Sigmoid colon (tissue), 7 donors: ENCODE data around the gene ALDOA. TPM values are rescaled to one million over a fixed set of nuclear protein-coding genes. Genes with fewer than 3 reads are reported as not detected.

Experiments used
- DNase-seq: peaks from one replicate; pipeline ENCODE4 v3.0.0-alpha.2; 2019
- H3K27ac ChIP-seq, 4 donors: fragments of 200-600 bp; sonication (generic); one replicate each; pipeline ENCODE4 v1.5.1; 2016 to 2019; ENCODE audit warnings: mild to moderate bottlenecking in 1 of 4
- H3K27me3 ChIP-seq, 3 donors: fragments of 200-600 bp; sonication (generic); one replicate each; pipeline ENCODE4 v1.5.1; 2019; ENCODE audit warnings: mild to moderate bottlenecking in 1 of 3
- H3K36me3 ChIP-seq, 4 donors: fragments of 200-600 bp; sonication (generic); one replicate each; pipeline ENCODE4 v1.5.1; 2016 to 2019
- H3K4me1 ChIP-seq, 4 donors: fragments of 200-600 bp; sonication (generic); one replicate each; pipeline ENCODE4 v1.5.1; 2017 to 2019
- H3K4me3 ChIP-seq, 4 donors: fragments of 200-600 bp; sonication (generic); one replicate each; pipeline ENCODE4 v1.5.1; 2017 to 2019; ENCODE audit warnings: mild to moderate bottlenecking in 2 of 4, moderate library complexity in 1 of 4
- H3K9me3 ChIP-seq, 4 donors: fragments of 200-600 bp in 3 of 4; sonication (generic) in 3 of 4; one replicate each; pipeline versions ENCODE4 v1.5.1 to v1.6.1; 2013 to 2019
- EP300 ChIP-seq, 4 donors: sonication (generic); formaldehyde crosslinking; IDR thresholded peaks; one replicate each; pipeline ENCODE4 v1.6.1; 2017; ENCODE audit warnings: antibody characterized with exemption in 4 of 4
- POLR2A ChIP-seq, 2 donors: fragments of 450-650 bp; IDR thresholded peaks; one replicate each; pipeline ENCODE4 v1.6.1; 2016; ENCODE audit warnings: antibody characterized with exemption in 2 of 2, mild to moderate bottlenecking in 2 of 2, moderate library complexity in 2 of 2
- POLR2AphosphoS5 ChIP-seq, 4 donors: sonication (generic); formaldehyde crosslinking; IDR thresholded peaks; one replicate each; pipeline ENCODE4 v1.6.1; 2017; ENCODE audit warnings: antibody characterized with exemption in 4 of 4
- WGBS, 2 donors: extraction: QIAGEN DNeasy Blood & Tissue Kit; methylation state at CpG; one replicate each; pipeline ENCODE4 v1.1.7; 2013; 5-methylcytosine and 5-hydroxymethylcytosine counted together
- intact Hi-C: fragments of 100-400 bp; cut with DNase I; formaldehyde crosslinking; loops from one replicate; pipeline ENCODE4 v1.15.1; 2023
- polyA plus RNA-seq, 3 donors: library from polyadenylated mRNA; stranded (reverse); fragments of 200-250 nt; gene quantifications; one replicate each; pipeline ENCODE4 v1.2.3, GENCODE V29; 2013
- total RNA-seq, 4 donors: library from RNA; depleted of rRNA; stranded (reverse); fragments of >200 nt; gene quantifications; one replicate each; pipeline ENCODE4 v1.1.0, GENCODE V29; 2016
- TF ChIP-seq, protein P1 (sequence below), 4 experiments: fragments of 450-650 bp in 3 of 4; fragments of 200-600 bp in 1 of 4; IDR thresholded peaks; one replicate each; pipeline ENCODE4 v1.5.1; 2016 to 2019; ENCODE audit warnings: antibody characterized with exemption in 4 of 4, mild to moderate bottlenecking in 3 of 4, moderate library complexity in 2 of 4
- donor health status: healthy with polysubstance abuse.
- donor health status: Bipolar disorder and iron deficiency.
- donor health status: healthy.

ALDOA gene
- total and polyA plus RNA-seq, 7 donors: 905 to 1,667 (median 1,010) TPM

DNA sequence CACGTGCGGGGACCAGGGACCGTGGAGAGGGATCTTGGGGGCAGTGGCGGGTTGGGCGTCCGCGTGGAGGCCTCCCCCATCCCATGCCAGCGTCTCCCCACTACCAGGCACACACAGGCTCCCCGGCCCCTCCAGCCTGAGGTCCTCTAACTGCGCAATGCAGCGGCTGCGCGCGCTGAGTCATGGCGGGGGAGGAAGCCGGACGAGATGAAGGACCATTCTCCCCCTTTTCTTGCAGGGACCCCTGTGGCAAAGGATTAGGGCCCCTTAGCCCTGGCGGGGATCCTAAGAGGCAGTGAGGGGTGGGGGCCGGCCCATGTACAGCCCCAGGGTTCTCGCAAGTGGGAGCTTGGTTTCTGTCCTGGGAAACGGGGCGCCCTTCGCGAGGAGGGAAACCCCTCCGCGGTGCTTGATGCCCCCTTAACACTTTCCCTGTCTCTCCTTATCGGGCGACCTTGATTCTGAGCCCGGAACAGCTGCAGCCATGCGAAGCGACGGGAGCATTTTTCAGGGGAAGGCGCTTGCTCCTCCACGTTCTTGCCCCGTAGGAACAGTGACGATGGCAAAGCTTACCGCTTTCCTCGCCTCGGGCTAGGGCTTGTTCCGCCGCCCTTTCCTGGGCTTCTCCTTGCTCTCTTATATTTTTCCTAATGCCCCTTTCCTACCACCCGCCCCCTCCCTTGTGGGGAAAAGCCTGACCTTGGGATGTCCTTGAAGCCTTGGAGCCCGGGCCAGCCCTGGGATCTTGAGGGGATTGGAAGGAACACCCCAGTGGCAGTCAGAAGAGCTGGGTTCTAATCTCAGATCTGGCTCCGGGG lies 592 bp downstream of the ALDOA start:
- intact Hi-C loops: loop anchor here (5.0 kb wide), 1 partner anchor 254 kb away; the partner anchor contains the start of gene PRRT2
- WGBS, 2 donors: 1% methylated on average over 44 of the region's 44 CpGs
- peaks cover 0 to 62% (median 55%) of the 10 kb centered on the region in 4 donors for H3K4me1 ChIP-seq
- H3K9me3 ChIP-seq: no peaks in the 10 kb centered on the region
- H3K27me3 ChIP-seq: no peaks in the 10 kb centered on the region
- no peak for DNase-seq
- TF ChIP-seq POLR2A (IDR thresholded peaks at IDR 0.05) (peak in 1 of 2 donors; percentile 11), POLR2AphosphoS5 (IDR thresholded peaks at IDR 0.05) (no peak)
- TF ChIP-seq, protein P1, sequence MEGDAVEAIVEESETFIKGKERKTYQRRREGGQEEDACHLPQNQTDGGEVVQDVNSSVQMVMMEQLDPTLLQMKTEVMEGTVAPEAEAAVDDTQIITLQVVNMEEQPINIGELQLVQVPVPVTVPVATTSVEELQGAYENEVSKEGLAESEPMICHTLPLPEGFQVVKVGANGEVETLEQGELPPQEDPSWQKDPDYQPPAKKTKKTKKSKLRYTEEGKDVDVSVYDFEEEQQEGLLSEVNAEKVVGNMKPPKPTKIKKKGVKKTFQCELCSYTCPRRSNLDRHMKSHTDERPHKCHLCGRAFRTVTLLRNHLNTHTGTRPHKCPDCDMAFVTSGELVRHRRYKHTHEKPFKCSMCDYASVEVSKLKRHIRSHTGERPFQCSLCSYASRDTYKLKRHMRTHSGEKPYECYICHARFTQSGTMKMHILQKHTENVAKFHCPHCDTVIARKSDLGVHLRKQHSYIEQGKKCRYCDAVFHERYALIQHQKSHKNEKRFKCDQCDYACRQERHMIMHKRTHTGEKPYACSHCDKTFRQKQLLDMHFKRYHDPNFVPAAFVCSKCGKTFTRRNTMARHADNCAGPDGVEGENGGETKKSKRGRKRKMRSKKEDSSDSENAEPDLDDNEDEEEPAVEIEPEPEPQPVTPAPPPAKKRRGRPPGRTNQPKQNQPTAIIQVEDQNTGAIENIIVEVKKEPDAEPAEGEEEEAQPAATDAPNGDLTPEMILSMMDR (IDR thresholded peaks at IDR 0.05): no peak
- H3K4me3 ChIP-seq: peak overlapping the region; percentile 73 to 98 (median 82)
- H3K27ac ChIP-seq: peak overlapping the region; percentile 96 to 100 (median 98)
- H3K36me3 ChIP-seq: peaks cover 36 to 41% (median 38%) of the 10 kb centered on the region in 4 donors

DNA sequence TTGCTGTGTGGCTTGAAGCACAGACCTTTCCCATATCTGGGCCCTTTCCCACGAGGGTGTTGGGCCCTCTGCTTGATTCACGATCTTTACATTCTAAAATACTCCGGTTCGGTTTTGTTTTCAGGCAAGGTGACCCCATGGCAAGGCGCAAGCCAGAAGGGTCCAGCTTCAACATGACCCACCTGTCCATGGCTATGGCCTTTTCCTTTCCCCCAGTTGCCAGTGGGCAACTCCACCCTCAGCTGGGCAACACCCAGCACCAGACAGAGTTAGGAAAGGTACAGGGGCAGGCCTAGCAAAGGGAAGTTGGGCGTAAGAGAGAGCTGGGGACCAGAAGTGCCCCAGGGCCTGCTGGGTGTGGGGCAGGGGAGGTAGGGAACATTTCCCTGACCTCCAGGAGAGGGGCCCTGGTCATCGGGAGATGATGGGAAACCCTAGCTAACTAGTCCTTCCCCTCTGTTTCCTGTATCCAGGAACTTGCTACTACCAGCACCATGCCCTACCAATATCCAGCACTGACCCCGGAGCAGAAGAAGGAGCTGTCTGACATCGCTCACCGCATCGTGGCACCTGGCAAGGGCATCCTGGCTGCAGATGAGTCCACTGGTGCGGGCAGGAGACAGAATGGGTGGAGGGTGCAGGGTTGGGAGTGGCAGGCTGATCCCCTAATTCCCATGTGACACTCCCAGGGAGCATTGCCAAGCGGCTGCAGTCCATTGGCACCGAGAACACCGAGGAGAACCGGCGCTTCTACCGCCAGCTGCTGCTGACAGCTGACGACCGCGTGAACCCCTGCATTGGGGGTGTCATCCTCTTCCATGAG lies 1.4 kb downstream of the ALDOA start:
- Histone ChIP-seq H3K27me3 (no peaks in the 10 kb centered on the region), H3K36me3 (peaks cover 44 to 50% (median 45%) of the 10 kb centered on the region in 4 donors), H3K4me3 (peak overlapping the region; percentile 73 to 98 (median 82)), H3K4me1 (peaks cover 0 to 62% (median 58%) of the 10 kb centered on the region in 4 donors), H3K9me3 (no peaks in the 10 kb centered on the region), H3K27ac (peak overlapping the region; percentile 96 to 100 (median 98))
- DNase-seq: peak; percentile 77
- intact Hi-C loops: loop anchor here (5.0 kb wide), 1 partner anchor 255 kb away; the partner anchor contains the start of gene PRRT2
- 14 to 49% methylated on average over 21 of the region's 21 CpGs for WGBS, 2 donors
- TF ChIP-seq, protein P1 (IDR thresholded peaks at IDR 0.05): no peak
- no peak for TF ChIP-seq POLR2AphosphoS5 (IDR thresholded peaks at IDR 0.05)
- TF ChIP-seq EP300 (IDR thresholded peaks at IDR 0.05): no peak
- TF ChIP-seq POLR2A (IDR thresholded peaks at IDR 0.05): no peak

DNA sequence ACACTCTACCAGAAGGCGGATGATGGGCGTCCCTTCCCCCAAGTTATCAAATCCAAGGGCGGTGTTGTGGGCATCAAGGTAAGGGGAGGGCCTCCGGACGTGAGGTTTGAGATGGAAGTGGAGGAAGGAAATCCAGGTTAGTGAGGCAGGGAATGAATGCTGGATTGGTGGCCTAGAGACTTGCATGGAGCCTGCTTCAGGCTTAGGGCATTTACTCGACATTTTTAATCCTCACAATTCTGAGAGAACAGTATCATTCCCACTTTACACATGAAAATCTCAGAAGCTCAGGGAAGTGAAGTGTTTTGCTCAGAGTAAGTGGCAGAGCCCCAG lies 2.0 kb downstream of the ALDOA start:
- TF ChIP-seq POLR2A (IDR thresholded peaks at IDR 0.05) (no peak), EP300 (IDR thresholded peaks at IDR 0.05) (no peak), POLR2AphosphoS5 (IDR thresholded peaks at IDR 0.05) (no peak)
- TF ChIP-seq, protein P1 (IDR thresholded peaks at IDR 0.05): no peak
- no peak for DNase-seq
- intact Hi-C loops: loop anchor here (5.0 kb wide), 1 partner anchor 255 kb away; the partner anchor contains the start of gene PRRT2
- Histone ChIP-seq H3K27me3 (no peaks in the 10 kb centered on the region), H3K4me3 (peak overlapping the region; percentile 73 to 98 (median 82)), H3K27ac (peak overlapping the region; percentile 96 to 100 (median 98)), H3K4me1 (peaks cover 0 to 62% (median 58%) of the 10 kb centered on the region in 4 donors), H3K9me3 (no peaks in the 10 kb centered on the region), H3K36me3 (peaks cover 47 to 55% (median 50%) of the 10 kb centered on the region in 4 donors)
- WGBS, 2 donors: 53 to 80% methylated on average over 6 of the region's 6 CpGs

DNA sequence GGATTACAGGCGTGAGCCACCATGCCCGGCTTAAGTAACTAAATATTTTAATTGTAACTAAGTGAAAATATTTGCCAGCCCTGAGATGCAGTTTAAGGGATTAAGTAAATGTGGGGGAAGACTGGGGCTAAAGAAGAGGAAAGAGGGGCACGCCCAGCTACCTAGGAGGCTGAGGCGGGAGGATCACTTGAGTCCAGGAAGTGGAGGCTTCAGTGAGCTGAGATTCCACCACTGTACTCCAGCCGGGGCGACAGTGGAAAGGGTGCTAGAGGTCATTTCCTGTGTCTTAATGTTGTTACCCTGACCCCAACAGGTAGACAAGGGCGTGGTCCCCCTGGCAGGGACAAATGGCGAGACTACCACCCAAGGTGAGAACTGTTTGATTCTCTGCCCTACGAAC lies 2.8 kb downstream of the ALDOA start:
- Histone ChIP-seq H3K36me3 (peaks cover 47 to 63% (median 53%) of the 10 kb centered on the region in 4 donors), H3K4me1 (peaks cover 0 to 58% (median 52%) of the 10 kb centered on the region in 4 donors), H3K9me3 (no peaks in the 10 kb centered on the region), H3K27me3 (no peaks in the 10 kb centered on the region), H3K27ac (peak overlapping the region; percentile 96 to 100 (median 98)), H3K4me3 (peak overlapping the region in 1 of 4 donors; percentile 6)
- intact Hi-C loops: loop anchor here (5.0 kb wide), 1 partner anchor 256 kb away; the partner anchor contains the start of gene PRRT2
- WGBS, 2 donors: 73 to 85% methylated on average over 9 of the region's 9 CpGs
- TF ChIP-seq POLR2AphosphoS5 (IDR thresholded peaks at IDR 0.05): no peak
- TF ChIP-seq, protein P1 (IDR thresholded peaks at IDR 0.05): no peak
- TF ChIP-seq EP300 (IDR thresholded peaks at IDR 0.05): no peak
- no peak for TF ChIP-seq POLR2A (IDR thresholded peaks at IDR 0.05)
- DNase-seq: no peak
